Measurements from ENCODE around the gene SPPL2B. TPM values are rescaled to one million over a fixed set of nuclear protein-coding genes. Genes with fewer than 3 reads are reported as not detected.

SPPL2B gene
- total RNA-seq, 1 experiment from 2014 or later = 73.7 TPM

DNA sequence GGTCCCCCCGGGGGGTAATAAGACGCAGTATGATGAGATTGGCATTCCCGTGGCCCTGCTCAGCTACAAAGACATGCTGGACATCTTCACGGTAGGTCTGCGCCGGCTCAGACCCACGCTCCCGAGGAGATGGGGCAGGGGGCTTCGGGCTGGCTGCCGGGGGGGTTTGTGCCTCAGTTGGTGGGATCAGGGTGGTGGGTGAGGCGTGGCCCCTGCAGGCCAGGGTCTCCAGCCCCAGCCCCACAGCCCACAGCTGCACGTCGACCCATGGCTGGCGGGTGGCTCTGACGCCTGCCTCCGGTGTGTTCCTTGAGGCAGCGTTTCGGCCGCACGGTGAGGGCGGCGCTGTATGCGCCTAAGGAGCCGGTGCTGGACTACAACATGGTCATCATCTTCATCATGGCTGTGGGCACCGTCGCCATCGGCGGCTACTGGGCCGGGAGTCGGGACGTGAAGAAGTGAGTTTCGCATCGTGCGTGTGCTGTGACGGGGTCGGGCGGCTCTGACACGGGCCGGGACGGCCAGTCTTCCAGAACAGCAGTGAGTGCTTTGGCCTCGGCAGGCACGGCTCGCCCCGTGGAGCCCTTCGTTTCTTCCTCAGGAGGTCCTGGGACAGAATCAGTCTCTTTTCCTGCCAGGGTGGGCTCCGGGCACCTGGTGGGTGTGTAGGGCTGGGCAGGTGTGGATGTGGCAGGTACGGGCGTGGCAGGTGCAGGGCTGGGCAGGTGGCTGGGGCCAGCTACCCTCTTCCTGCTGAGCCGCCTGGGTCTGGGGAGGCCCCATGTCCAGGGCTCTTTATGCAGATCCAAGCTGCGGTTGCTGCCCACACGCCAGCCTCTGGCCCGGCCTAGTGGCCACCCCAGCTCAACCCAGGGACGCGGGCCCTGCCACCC is 10.5 kb downstream of the SPPL2B start:
- Histone ChIP-seq H3K23me2 (ENCODE audit: insufficient read length, low read depth, low read length, poor library complexity, severe bottlenecking) (no peaks in the 10 kb centered on the region), H2BK15ac (ENCODE audit: low read depth, low read length) (no peak overlapping the region), H3K23ac (ENCODE audit: insufficient read length, low read depth, low read length) (no peak overlapping the region), H3K14ac (ENCODE audit: insufficient read depth, low read length) (no peak overlapping the region), H3K56ac (ENCODE audit: insufficient read length, low read depth, low read length) (no peak overlapping the region), H2BK5ac (ENCODE audit: insufficient read length, low read length) (no peak overlapping the region), H3K79me2 (ENCODE audit: insufficient read depth, low read length) (peaks cover 3% of the 10 kb centered on the region; the same call in 1 of the 2 replicates), H4K8ac (replicated peaks; ENCODE audit: insufficient read length, low read depth, low read length) (no peak overlapping the region), H2AK5ac (ENCODE audit: insufficient read length, low read length) (no peak overlapping the region), H3K18ac (ENCODE audit: insufficient read length, low read depth, low read length) (no peak overlapping the region), H3K79me1 (ENCODE audit: insufficient read depth, low read depth, low read length, poor library complexity, severe bottlenecking) (peaks cover 2% of the 10 kb centered on the region), H4K5ac (ENCODE audit: insufficient read length, low read depth, low read length) (no peak overlapping the region), H3K27me3 (ENCODE audit: insufficient read depth, low read length) (no peaks in the 10 kb centered on the region), H2BK120ac (ENCODE audit: low read depth, low read length, poor library complexity, severe bottlenecking) (no peak overlapping the region), H3K27ac (ENCODE audit: insufficient read length, low read depth, low read length) (no peak overlapping the region), H3K9me3 (ENCODE audit: control insufficient read depth, low read depth, low read length) (no peaks in the 10 kb centered on the region), H4K20me1 (ENCODE audit: control insufficient read depth, insufficient read depth, insufficient read length) (no peaks in the 10 kb centered on the region), H2BK12ac (ENCODE audit: insufficient read length, low read depth, low read length) (no peak overlapping the region), H3K9ac (ENCODE audit: extremely low read depth, insufficient read length, low read length) (no peak overlapping the region), H2BK20ac (ENCODE audit: low read depth, low read length, poor library complexity, severe bottlenecking) (no peak overlapping the region), H3K4me1 (ENCODE audit: insufficient read depth, low read length) (no peaks in the 10 kb centered on the region), H3K4me2 (ENCODE audit: insufficient read depth, insufficient read length, low read length) (no peak overlapping the region), H3T11ph (ENCODE audit: low read length) (no peak overlapping the region), H2AFZ (ENCODE audit: low read length) (no peak overlapping the region), H4K91ac (ENCODE audit: insufficient read length, low read depth, low read length) (no peak overlapping the region), H3K4ac (ENCODE audit: low read depth, low read length) (no peak overlapping the region)
- Mint-ChIP-seq H3K27me3 (ENCODE audit: low read depth) (no peaks in the 10 kb centered on the region), H3K36me3 (ENCODE audit: insufficient read depth in 1 of 3, low read depth in 3 of 3) (peaks cover 5 to 26% (median 13%) of the 10 kb centered on the region in 3 experiments; a peak in 6 of 7 replicates), H3K27ac (no peak overlapping the region; a peak in 1 of 7 replicates), H3K4me3 (no peak overlapping the region), H3K9me3 (peaks cover 3 to 6% of the 10 kb centered on the region in 2 experiments; a peak in 4 of 5 replicates), H3K4me1 (peaks cover 0 to 11% of the 10 kb centered on the region in 2 experiments; a peak in 1 of 4 replicates)
- TF ChIP-seq, protein P1, sequence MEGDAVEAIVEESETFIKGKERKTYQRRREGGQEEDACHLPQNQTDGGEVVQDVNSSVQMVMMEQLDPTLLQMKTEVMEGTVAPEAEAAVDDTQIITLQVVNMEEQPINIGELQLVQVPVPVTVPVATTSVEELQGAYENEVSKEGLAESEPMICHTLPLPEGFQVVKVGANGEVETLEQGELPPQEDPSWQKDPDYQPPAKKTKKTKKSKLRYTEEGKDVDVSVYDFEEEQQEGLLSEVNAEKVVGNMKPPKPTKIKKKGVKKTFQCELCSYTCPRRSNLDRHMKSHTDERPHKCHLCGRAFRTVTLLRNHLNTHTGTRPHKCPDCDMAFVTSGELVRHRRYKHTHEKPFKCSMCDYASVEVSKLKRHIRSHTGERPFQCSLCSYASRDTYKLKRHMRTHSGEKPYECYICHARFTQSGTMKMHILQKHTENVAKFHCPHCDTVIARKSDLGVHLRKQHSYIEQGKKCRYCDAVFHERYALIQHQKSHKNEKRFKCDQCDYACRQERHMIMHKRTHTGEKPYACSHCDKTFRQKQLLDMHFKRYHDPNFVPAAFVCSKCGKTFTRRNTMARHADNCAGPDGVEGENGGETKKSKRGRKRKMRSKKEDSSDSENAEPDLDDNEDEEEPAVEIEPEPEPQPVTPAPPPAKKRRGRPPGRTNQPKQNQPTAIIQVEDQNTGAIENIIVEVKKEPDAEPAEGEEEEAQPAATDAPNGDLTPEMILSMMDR (conservative IDR thresholded peaks at IDR 0.05) = no peak
- DNase-seq = no peak
- WGBS (ENCODE audit: extremely low coverage, insufficient read length, low lambda C conversion rate) = no CpG with 5 or more reads among the region's 54 CpGs

Data from H9 (cell line).